ENCODE measurements around the gene BLID. TPM values are rescaled to one million over a fixed set of nuclear protein-coding genes. Genes with fewer than 3 reads are reported as not detected.

The BLID gene
- total RNA-seq, 1 donor from 2014 or later: not detected

GRCh38 chr11:122153746-122154145, 37.7 kb upstream of the BLID start:
- no peak overlapping the region for H3K4me3 Mint-ChIP-seq
- Histone ChIP-seq H4K20me1 (ENCODE audit: low read depth) (no peaks in the 10 kb centered on the region), H3K9me3 (ENCODE audit: low read depth) (no peaks in the 10 kb centered on the region), H3K27ac (no peak overlapping the region), H3K36me3 (no peaks in the 10 kb centered on the region), H3F3A (ENCODE audit: low read depth) (no peaks in the 10 kb centered on the region), H3K4me2 (no peak overlapping the region), H3K79me2 (ENCODE audit: low read depth) (no peaks in the 10 kb centered on the region), H3K9ac (no peak overlapping the region), H2AFZ (replicated peaks) (no peak overlapping the region), H3K4me1 (peaks cover 9% of the 10 kb centered on the region), H3K4me3 (no peak overlapping the region), H3K27me3 (no peaks in the 10 kb centered on the region)
- no peak overlapping the region for H3K27ac Mint-ChIP-seq
- H3K4me1 Mint-ChIP-seq: peaks cover 19% of the 10 kb centered on the region
- TF ChIP-seq CTCF (IDR thresholded peaks at IDR 0.05) (no peak), EZH2phosphoT487 (IDR thresholded peaks at IDR 0.05) (no peak), EZH2 (IDR thresholded peaks at IDR 0.05) (no peak)
- no peaks in the 10 kb centered on the region for H3K9me3 Mint-ChIP-seq
- H3K27me3 Mint-ChIP-seq (ENCODE audit: insufficient read depth, low read depth): no peaks in the 10 kb centered on the region
- peaks cover 14% of the 10 kb centered on the region for H3K36me3 Mint-ChIP-seq
- no peak for DNase-seq (ENCODE audit: low spot score)

- H3K9ac ChIP-seq: no peak overlapping the region
- no peak overlapping the region for H3K4me2 ChIP-seq
- no peaks in the 10 kb centered on the region for H3K79me2 ChIP-seq (ENCODE audit: low read depth)
- no peak overlapping the region for H3K4me3 ChIP-seq
- H3K36me3 Mint-ChIP-seq: peaks cover 17% of the 10 kb centered on the region
- no peak overlapping the region for H3K27ac ChIP-seq
- DNase-seq (ENCODE audit: low spot score): no peak
- H2AFZ ChIP-seq (replicated peaks): no peak overlapping the region
- TF ChIP-seq EZH2phosphoT487 (IDR thresholded peaks at IDR 0.05): no peak
- H3K27me3 ChIP-seq: no peaks in the 10 kb centered on the region
- no peaks in the 10 kb centered on the region for H3F3A ChIP-seq (ENCODE audit: low read depth)
- peaks cover 4% of the 10 kb centered on the region for H3K4me1 ChIP-seq
- H3K4me3 Mint-ChIP-seq: no peak overlapping the region
- peaks cover 4% of the 10 kb centered on the region for H3K4me1 Mint-ChIP-seq
- no peaks in the 10 kb centered on the region for H4K20me1 ChIP-seq (ENCODE audit: low read depth)
- no peaks in the 10 kb centered on the region for H3K36me3 ChIP-seq
- H3K27ac Mint-ChIP-seq: no peak overlapping the region
- H3K9me3 ChIP-seq (ENCODE audit: low read depth): no peaks in the 10 kb centered on the region
- no peaks in the 10 kb centered on the region for H3K9me3 Mint-ChIP-seq
- no peaks in the 10 kb centered on the region for H3K27me3 Mint-ChIP-seq (ENCODE audit: insufficient read depth, low read depth)
Measured at GRCh38 chr11:122150216-122151124, 34.5 kb upstream of the BLID start.

GRCh38 chr11:122149202-122149601, 33.2 kb upstream of the BLID start:
- Mint-ChIP-seq H3K27me3 (ENCODE audit: insufficient read depth, low read depth) (no peaks in the 10 kb centered on the region), H3K27ac (no peak overlapping the region), H3K9me3 (no peaks in the 10 kb centered on the region), H3K36me3 (peaks cover 19% of the 10 kb centered on the region), H3K4me1 (peaks cover 2% of the 10 kb centered on the region), H3K4me3 (no peak overlapping the region)
- H3K9me3 ChIP-seq (ENCODE audit: low read depth): no peaks in the 10 kb centered on the region
- no peak overlapping the region for H2AFZ ChIP-seq (replicated peaks)
- H3K9ac ChIP-seq: no peak overlapping the region
- H3K4me1 ChIP-seq: peaks cover 4% of the 10 kb centered on the region
- H3K4me3 ChIP-seq: no peak overlapping the region
- H4K20me1 ChIP-seq (ENCODE audit: low read depth): no peaks in the 10 kb centered on the region
- no peak for TF ChIP-seq EZH2phosphoT487 (IDR thresholded peaks at IDR 0.05)
- TF ChIP-seq CTCF (IDR thresholded peaks at IDR 0.05): no peak
- TF ChIP-seq EZH2 (IDR thresholded peaks at IDR 0.05): no peak
- H3K27me3 ChIP-seq: no peaks in the 10 kb centered on the region
- no peaks in the 10 kb centered on the region for H3K79me2 ChIP-seq (ENCODE audit: low read depth)
- no peak for DNase-seq (ENCODE audit: low spot score)
- no peaks in the 10 kb centered on the region for H3F3A ChIP-seq (ENCODE audit: low read depth)
- H3K36me3 ChIP-seq: no peaks in the 10 kb centered on the region
- no peak overlapping the region for H3K4me2 ChIP-seq
- no peak overlapping the region for H3K27ac ChIP-seq

- Histone ChIP-seq H3K36me3 (no peaks in the 10 kb centered on the region), H2AFZ (replicated peaks) (no peak overlapping the region), H4K20me1 (ENCODE audit: low read depth) (no peaks in the 10 kb centered on the region), H3K4me2 (no peak overlapping the region), H3F3A (ENCODE audit: low read depth) (no peaks in the 10 kb centered on the region), H3K9me3 (ENCODE audit: low read depth) (no peaks in the 10 kb centered on the region), H3K27ac (no peak overlapping the region), H3K4me3 (no peak overlapping the region), H3K79me2 (ENCODE audit: low read depth) (no peaks in the 10 kb centered on the region), H3K27me3 (peaks cover 5% of the 10 kb centered on the region), H3K9ac (no peak overlapping the region), H3K4me1 (peaks cover 4% of the 10 kb centered on the region)
- no peak overlapping the region for H3K27ac Mint-ChIP-seq
- no peak for DNase-seq (ENCODE audit: low spot score)
- no peak overlapping the region for H3K4me3 Mint-ChIP-seq
- peaks cover 8% of the 10 kb centered on the region for H3K4me1 Mint-ChIP-seq
- no peaks in the 10 kb centered on the region for H3K27me3 Mint-ChIP-seq (ENCODE audit: insufficient read depth, low read depth)
- peaks cover 10% of the 10 kb centered on the region for H3K36me3 Mint-ChIP-seq
- H3K9me3 Mint-ChIP-seq: no peaks in the 10 kb centered on the region
- no peak for TF ChIP-seq EZH2phosphoT487 (IDR thresholded peaks at IDR 0.05)
Measured at GRCh38 chr11:122146475-122146874, 30.5 kb upstream of the BLID start.
